ENCODE results near the gene RASAL2.

- TF ChIP-seq EZH2 (IDR thresholded peaks at IDR 0.05; ENCODE audit: low read length, missing control alignments) (no peak), CTCF (conservative IDR thresholded peaks at IDR 0.05 in 1 of 2, IDR thresholded peaks at IDR 0.05 in 1 of 2; ENCODE audit: low read depth in 1 of 2, low read length in 2 of 2) (no peak)
Observed at GRCh38 chr1:178485541-178485981, 391.7 kb downstream of the RASAL2 start.
